GM10248 (cell line): ENCODE measurements around the gene POLR3E.
"Not testable (repeated sequence)": the region's sequence is repeated elsewhere in the genome, so short reads cannot be mapped to it uniquely, and the experiment has no call there.

ENCODE experiments used
- CTCF ChIA-PET: fragments of 300-600 bp; sonication (Branson Sonifier 250); formaldehyde crosslinking; extraction: SDS; loops from one replicate; lab custom pipeline; 2021; ENCODE audit warnings: antibody characterized with exemption; lab: Yijun Ruan, JAX
- POLR2A ChIA-PET: fragments of 350-650 bp; sonication (Branson Sonifier 250); formaldehyde crosslinking; extraction: SDS; loops from one replicate; lab custom pipeline; 2020; ENCODE audit warnings: antibody characterized with exemption; lab: Yijun Ruan, JAX
- DNase-seq: peaks from one replicate; pipeline ENCODE4 v3.0.0; 2012; ENCODE audit errors: extremely low spot score
- CTCF ChIP-seq: IDR thresholded peaks from 2 replicates; pipeline ENCODE4 v1.5.1; 2012; ENCODE audit warnings: mild to moderate bottlenecking, low read depth; ENCODE audit errors: extremely low read depth, missing control alignments, control extremely low read depth

Gene POLR3E

GRCh38 chr16:22360963-22361659 lies 63.9 kb downstream of the POLR3E start:
- no peak for DNase-seq
- ChIA-PET POLR2A (interaction anchor here (1.0 kb wide), 1 partner anchor 12 kb away, joined by 16 read pairs; no protein-coding TSS in a partner anchor), CTCF (interaction anchor here (0.8 to 2.3 kb wide), 4 partner anchors 8 to 40 kb away, joined by 3 to 6 read pairs (median 4); no protein-coding TSS in a partner anchor)

GRCh38 chr16:22364241-22364640 lies 67.0 kb downstream of the POLR3E start:
- CTCF ChIA-PET = interaction anchor here (1.3 kb wide), 1 partner anchor 11 kb away, joined by 5 read pairs; no protein-coding TSS in a partner anchor

More at GRCh38 chr16:22360963-22361659, 63.9 kb downstream of the POLR3E start:
- no peak for TF ChIP-seq CTCF

GRCh38 chr16:22366371-22366770 lies 69.2 kb downstream of the POLR3E start:
- TF ChIP-seq CTCF = no peak
- ChIA-PET CTCF (interaction anchor here (0.9 to 2.6 kb wide), 2 partner anchors 9 to 66 kb away, joined by 3 to 8 read pairs; no protein-coding TSS in a partner anchor), POLR2A (interaction anchor here (0.6 kb wide), 1 partner anchor 17 kb away, joined by 3 read pairs; no protein-coding TSS in a partner anchor)
- no peak for DNase-seq

More at GRCh38 chr16:22364241-22364640, 67.0 kb downstream of the POLR3E start:
- no peak for DNase-seq
- POLR2A ChIA-PET = no interaction called here
- no peak for TF ChIP-seq CTCF

- no peak for TF ChIP-seq CTCF
- DNase-seq = no peak
- POLR2A ChIA-PET = no interaction called here
- CTCF ChIA-PET = interaction anchor here (2.6 kb wide), 1 partner anchor 9 kb away, joined by 8 read pairs; no protein-coding TSS in a partner anchor
These were observed 69.7 kb downstream of the POLR3E start for GRCh38 chr16:22366889-22367288.

- POLR2A ChIA-PET, DNase-seq: not testable (repeated sequence)
- CTCF ChIA-PET = interaction anchor here (2.6 kb wide), 1 partner anchor 11 kb away, joined by 8 read pairs; no protein-coding TSS in a partner anchor
These were observed 71.1 kb downstream of the POLR3E start for GRCh38 chr16:22368200-22368826.

GRCh38 chr16:22369221-22369811 lies 72.1 kb downstream of the POLR3E start:
- TF ChIP-seq CTCF = no peak
- no peak for DNase-seq
- ChIA-PET POLR2A (no interaction called here), CTCF (interaction anchor here (1.2 to 1.3 kb wide), 2 partner anchors 48 to 1181 kb away, joined by 3 to 4 read pairs; no protein-coding TSS in a partner anchor)
